Neural progenitor cell (in vitro differentiated cells): ENCODE measurements around the gene GNAQ. TPM values are rescaled to one million over a fixed set of nuclear protein-coding genes. Genes with fewer than 3 reads are reported as not detected.
A peak's percentile ranks its signal among the peaks of the same experiment; 100 is the strongest.

Experiments
- DNase-seq: peaks from one replicate; pipeline ENCODE4 v3.0.0-alpha.2; 2016; ENCODE audit warnings: low spot score
- H2AFZ ChIP-seq: fragments of 200-600 bp; sonication (generic); replicated peaks from 2 replicates; pipeline ENCODE4 v1.6.1; 2016; ENCODE audit warnings: antibody characterized with exemption
- H3F3A ChIP-seq: fragments of 200-600 bp; sonication (generic); 2 replicates; pipeline ENCODE4 v1.6.1; 2016; ENCODE audit warnings: antibody characterized with exemption, low read depth
- H3K27ac ChIP-seq: fragments of 200-600 bp; sonication (generic); 2 replicates; pipeline ENCODE4 v1.5.1; 2016; ENCODE audit warnings: mild to moderate bottlenecking
- H3K27me3 ChIP-seq: fragments of 200-600 bp; sonication (generic); 2 replicates; pipeline ENCODE4 v1.6.1; 2016; ENCODE audit warnings: mild to moderate bottlenecking, moderate library complexity
- H3K36me3 ChIP-seq: fragments of 200-600 bp; sonication (generic); 2 replicates; pipeline ENCODE4 v1.5.1; 2016
- H3K4me1 ChIP-seq: fragments of 200-600 bp; sonication (generic); 2 replicates; pipeline ENCODE4 v1.6.1; 2016; ENCODE audit warnings: mixed run types
- H3K4me2 ChIP-seq: fragments of 200-600 bp; sonication (generic); 2 replicates; pipeline ENCODE4 v1.6.1; 2016
- H3K4me3 ChIP-seq: fragments of 200-600 bp; sonication (generic); 2 replicates; pipeline ENCODE4 v1.5.1; 2016
- H3K79me2 ChIP-seq: fragments of 200-600 bp; sonication (generic); 2 replicates; pipeline ENCODE4 v1.6.1; 2016; ENCODE audit warnings: low read depth
- H3K9ac ChIP-seq: fragments of 200-600 bp; sonication (generic); 2 replicates; pipeline ENCODE4 v1.6.1; 2016
- H3K9me3 ChIP-seq: fragments of 200-600 bp; sonication (generic); 2 replicates; pipeline ENCODE4 v1.5.1; 2016; ENCODE audit warnings: low read depth
- H4K20me1 ChIP-seq: fragments of 200-600 bp; sonication (generic); 2 replicates; pipeline ENCODE4 v1.6.1; 2016; ENCODE audit warnings: low read depth
- H3K27ac Mint-ChIP-seq: 3 replicates; pipeline ENCODE4 v1.8.0; 2021; ENCODE audit warnings: mixed read lengths
- H3K27me3 Mint-ChIP-seq: 2 replicates; pipeline ENCODE4 v1.8.0; 2022; ENCODE audit warnings: low read depth, mild to moderate bottlenecking, inconsistent platforms, moderate library complexity, mixed read lengths; ENCODE audit not compliant: insufficient read depth
- H3K36me3 Mint-ChIP-seq: 3 replicates; pipeline ENCODE4 v1.8.0; 2021; ENCODE audit warnings: mixed read lengths
- H3K4me1 Mint-ChIP-seq: 3 replicates; pipeline ENCODE4 v1.8.0; 2021; ENCODE audit warnings: mixed read lengths
- H3K4me3 Mint-ChIP-seq: 3 replicates; pipeline ENCODE4 v1.8.0; 2021; ENCODE audit warnings: mild to moderate bottlenecking, moderate library complexity, mixed read lengths
- H3K9me3 Mint-ChIP-seq: 3 replicates; pipeline ENCODE4 v1.8.0; 2020; ENCODE audit warnings: mixed read lengths
- EZH2 ChIP-seq: fragments of 200-600 bp; sonication (generic); IDR thresholded peaks from 2 replicates; pipeline ENCODE4 v1.6.1; 2017; ENCODE audit warnings: antibody characterized with exemption, mild to moderate bottlenecking, moderate library complexity
- EZH2phosphoT487 ChIP-seq: fragments of 200-600 bp; sonication (generic); IDR thresholded peaks from 2 replicates; pipeline ENCODE4 v1.6.1; 2017; ENCODE audit warnings: antibody characterized with exemption
- total RNA-seq: library from RNA; depleted of rRNA; stranded (reverse); fragments of >200 nt; gene quantifications from 2 replicates; pipeline ENCODE4 v1.2.3, GENCODE V29; 2015; ENCODE audit warnings: low replicate concordance
- TF ChIP-seq, protein P1 (sequence below): fragments of 200-600 bp; sonication (generic); IDR thresholded peaks from 2 replicates; pipeline ENCODE4 v1.5.1; 2017; ENCODE audit warnings: antibody characterized with exemption, mild to moderate bottlenecking

Gene GNAQ
- total RNA-seq, 1 donor from 2014 or later, result 87.9 TPM

DNA sequence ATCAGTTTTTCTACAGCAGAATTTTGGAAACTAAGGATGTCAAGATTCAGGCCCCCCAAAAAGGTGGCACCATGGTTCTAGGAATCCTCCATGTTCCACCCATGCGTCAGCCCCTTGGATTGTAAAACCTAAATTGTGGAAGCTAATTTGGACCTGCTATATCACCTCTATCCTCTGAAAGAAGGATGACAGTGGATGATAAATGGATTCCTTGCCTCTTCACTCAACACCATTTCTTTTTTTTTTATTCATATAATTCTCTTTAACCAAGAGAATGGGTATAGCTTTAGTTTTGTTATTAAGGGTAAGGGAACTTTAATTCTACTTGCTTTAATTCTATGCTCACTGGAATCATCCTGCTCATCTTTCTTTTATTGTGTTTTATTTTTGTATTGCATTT is 71.8 kb downstream of the GNAQ start:
- H3K27me3 Mint-ChIP-seq, result no peaks in the 10 kb centered on the region
- DNase-seq, result no peak
- peaks cover 100% of the 10 kb centered on the region for H3K79me2 ChIP-seq
- H3K9ac ChIP-seq, result no peak overlapping the region
- peaks cover 15% of the 10 kb centered on the region for H3K9me3 Mint-ChIP-seq
- TF ChIP-seq EZH2phosphoT487, result no peak
- TF ChIP-seq EZH2, result no peak
- TF ChIP-seq, protein P1, sequence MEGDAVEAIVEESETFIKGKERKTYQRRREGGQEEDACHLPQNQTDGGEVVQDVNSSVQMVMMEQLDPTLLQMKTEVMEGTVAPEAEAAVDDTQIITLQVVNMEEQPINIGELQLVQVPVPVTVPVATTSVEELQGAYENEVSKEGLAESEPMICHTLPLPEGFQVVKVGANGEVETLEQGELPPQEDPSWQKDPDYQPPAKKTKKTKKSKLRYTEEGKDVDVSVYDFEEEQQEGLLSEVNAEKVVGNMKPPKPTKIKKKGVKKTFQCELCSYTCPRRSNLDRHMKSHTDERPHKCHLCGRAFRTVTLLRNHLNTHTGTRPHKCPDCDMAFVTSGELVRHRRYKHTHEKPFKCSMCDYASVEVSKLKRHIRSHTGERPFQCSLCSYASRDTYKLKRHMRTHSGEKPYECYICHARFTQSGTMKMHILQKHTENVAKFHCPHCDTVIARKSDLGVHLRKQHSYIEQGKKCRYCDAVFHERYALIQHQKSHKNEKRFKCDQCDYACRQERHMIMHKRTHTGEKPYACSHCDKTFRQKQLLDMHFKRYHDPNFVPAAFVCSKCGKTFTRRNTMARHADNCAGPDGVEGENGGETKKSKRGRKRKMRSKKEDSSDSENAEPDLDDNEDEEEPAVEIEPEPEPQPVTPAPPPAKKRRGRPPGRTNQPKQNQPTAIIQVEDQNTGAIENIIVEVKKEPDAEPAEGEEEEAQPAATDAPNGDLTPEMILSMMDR, result no peak
- no peak overlapping the region for H3K4me3 ChIP-seq
- no peaks in the 10 kb centered on the region for H3F3A ChIP-seq
- H3K4me2 ChIP-seq, result peak overlapping the region; percentile 30
- H4K20me1 ChIP-seq, result peaks cover 68% of the 10 kb centered on the region
- no peaks in the 10 kb centered on the region for H3K27me3 ChIP-seq
- peaks cover 8% of the 10 kb centered on the region for H3K36me3 Mint-ChIP-seq
- no peaks in the 10 kb centered on the region for H3K36me3 ChIP-seq
- no peak overlapping the region for H3K27ac Mint-ChIP-seq
- H3K4me1 ChIP-seq, result peaks cover 41% of the 10 kb centered on the region
- H2AFZ ChIP-seq, result no peak overlapping the region
- no peaks in the 10 kb centered on the region for H3K9me3 ChIP-seq
- no peak overlapping the region for H3K27ac ChIP-seq
- H3K4me1 Mint-ChIP-seq, result peaks cover 23% of the 10 kb centered on the region
- no peak overlapping the region for H3K4me3 Mint-ChIP-seq

DNA sequence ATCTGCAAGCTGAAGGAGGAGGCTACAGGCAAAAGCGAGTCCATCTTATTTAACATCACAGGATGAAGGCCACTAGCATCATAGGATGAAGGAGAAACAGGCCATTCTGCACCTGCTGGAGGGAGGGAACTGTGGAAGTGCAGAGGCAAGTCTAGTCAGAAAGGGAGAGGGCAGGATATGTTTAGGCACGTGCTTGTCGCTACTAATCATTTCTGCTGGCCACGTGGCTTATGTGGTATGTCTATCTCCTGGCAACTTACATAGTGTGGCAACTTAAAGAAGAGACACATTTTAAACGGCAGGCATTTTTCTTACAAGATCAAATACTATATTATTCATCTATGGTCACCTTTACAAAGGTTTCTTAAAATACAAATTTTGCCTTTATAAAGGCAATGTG is 74.0 kb downstream of the GNAQ start:
- TF ChIP-seq EZH2phosphoT487 (no peak), EZH2 (no peak)
- TF ChIP-seq, protein P1, result no peak
- Mint-ChIP-seq H3K27ac (no peak overlapping the region), H3K4me1 (peaks cover 41% of the 10 kb centered on the region), H3K9me3 (peaks cover 4% of the 10 kb centered on the region), H3K4me3 (no peak overlapping the region), H3K36me3 (peaks cover 2% of the 10 kb centered on the region), H3K27me3 (no peaks in the 10 kb centered on the region)
- Histone ChIP-seq H3K36me3 (no peaks in the 10 kb centered on the region), H3K4me1 (peaks cover 47% of the 10 kb centered on the region), H3K9ac (no peak overlapping the region), H3K27me3 (no peaks in the 10 kb centered on the region), H3K4me3 (no peak overlapping the region), H4K20me1 (peaks cover 73% of the 10 kb centered on the region), H3K79me2 (peaks cover 100% of the 10 kb centered on the region), H2AFZ (no peak overlapping the region), H3F3A (no peaks in the 10 kb centered on the region), H3K4me2 (no peak overlapping the region), H3K27ac (no peak overlapping the region), H3K9me3 (no peaks in the 10 kb centered on the region)
- DNase-seq, result no peak

DNA sequence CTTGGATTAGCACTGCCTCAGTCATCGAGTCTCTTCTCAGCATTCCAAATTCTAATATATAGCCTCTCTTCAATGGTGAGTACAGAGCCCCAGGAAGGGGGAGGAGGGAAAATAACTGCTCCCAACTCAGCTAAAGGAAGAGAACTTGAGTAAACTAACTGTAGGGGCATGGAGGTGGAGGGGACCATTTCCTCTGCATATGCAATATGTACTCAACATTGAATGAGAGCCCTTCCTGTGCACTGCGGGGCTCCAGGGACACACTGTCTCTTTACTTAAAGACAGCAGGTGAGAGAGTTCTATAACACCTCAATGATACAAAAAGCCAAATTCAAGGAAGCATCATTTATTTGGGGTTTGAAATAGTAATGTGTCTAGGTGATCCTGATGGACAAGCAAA is 75.1 kb downstream of the GNAQ start:
- H3K4me3 Mint-ChIP-seq, result no peak overlapping the region
- Histone ChIP-seq H3F3A (no peaks in the 10 kb centered on the region), H3K4me1 (peaks cover 38% of the 10 kb centered on the region), H3K27me3 (no peaks in the 10 kb centered on the region), H3K79me2 (peaks cover 100% of the 10 kb centered on the region), H3K27ac (no peak overlapping the region), H3K36me3 (no peaks in the 10 kb centered on the region), H3K9me3 (no peaks in the 10 kb centered on the region), H3K9ac (no peak overlapping the region), H4K20me1 (peaks cover 63% of the 10 kb centered on the region), H3K4me3 (no peak overlapping the region), H2AFZ (no peak overlapping the region), H3K4me2 (no peak overlapping the region)
- H3K27me3 Mint-ChIP-seq, result no peaks in the 10 kb centered on the region
- H3K9me3 Mint-ChIP-seq, result no peaks in the 10 kb centered on the region
- H3K4me1 Mint-ChIP-seq, result peaks cover 36% of the 10 kb centered on the region
- H3K27ac Mint-ChIP-seq, result no peak overlapping the region
- TF ChIP-seq, protein P1, result no peak
- TF ChIP-seq EZH2, result no peak
- no peak for DNase-seq
- peaks cover 3% of the 10 kb centered on the region for H3K36me3 Mint-ChIP-seq
